A549 (cell line): ENCODE results near the gene SLC9A9.

ENCODE experiments used
- TF ChIP-seq, protein P1 (sequence below): fragments of 200-600 bp; sonication (generic); IDR thresholded peaks from 2 replicates; pipeline ENCODE4 v1.6.1; 2016; ENCODE audit warnings: antibody characterized with exemption, mild to moderate bottlenecking, moderate library complexity
- TF ChIP-seq, protein P2 (sequence below): fragments of >200 bp; sonication (Bioruptor Twin); formaldehyde crosslinking; IDR thresholded peaks from 3 replicates; pipeline ENCODE4 v1.5.1; 2016

DNA sequence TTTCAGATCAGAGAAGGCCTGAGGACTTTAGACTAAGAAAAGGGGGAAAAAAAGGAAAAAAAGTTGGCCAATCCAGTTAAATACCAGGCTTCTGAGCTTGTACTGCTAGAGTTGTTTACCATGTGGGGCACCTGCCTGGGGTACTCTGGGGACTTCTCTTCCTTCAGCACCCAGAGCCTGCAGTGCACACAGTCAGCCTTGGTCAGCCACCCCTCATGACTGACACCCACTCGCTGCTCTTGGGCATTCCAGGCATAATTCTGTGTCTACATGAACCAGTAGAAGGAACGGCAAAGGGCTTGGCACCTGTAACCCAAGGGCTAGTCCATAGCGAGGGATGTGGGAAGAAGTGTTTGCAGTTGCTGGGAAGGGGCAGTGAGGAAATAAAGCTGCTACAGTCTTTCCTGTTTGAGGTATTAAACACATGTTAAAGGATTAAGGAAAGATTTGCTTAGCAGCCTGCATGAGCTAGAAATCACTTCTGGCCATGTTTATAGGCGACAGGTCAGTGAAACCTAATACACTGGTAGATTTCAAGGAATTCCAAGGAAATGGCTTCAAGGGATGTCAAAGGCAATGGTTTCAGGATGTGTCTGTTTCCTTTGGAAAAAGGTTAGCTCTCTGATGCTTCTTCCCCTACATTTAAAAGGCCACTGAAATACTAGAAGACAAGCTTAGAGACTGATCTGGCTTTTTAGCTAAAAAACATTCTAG, 496.2 kb downstream of the SLC9A9 start:
- TF ChIP-seq, protein P1, sequence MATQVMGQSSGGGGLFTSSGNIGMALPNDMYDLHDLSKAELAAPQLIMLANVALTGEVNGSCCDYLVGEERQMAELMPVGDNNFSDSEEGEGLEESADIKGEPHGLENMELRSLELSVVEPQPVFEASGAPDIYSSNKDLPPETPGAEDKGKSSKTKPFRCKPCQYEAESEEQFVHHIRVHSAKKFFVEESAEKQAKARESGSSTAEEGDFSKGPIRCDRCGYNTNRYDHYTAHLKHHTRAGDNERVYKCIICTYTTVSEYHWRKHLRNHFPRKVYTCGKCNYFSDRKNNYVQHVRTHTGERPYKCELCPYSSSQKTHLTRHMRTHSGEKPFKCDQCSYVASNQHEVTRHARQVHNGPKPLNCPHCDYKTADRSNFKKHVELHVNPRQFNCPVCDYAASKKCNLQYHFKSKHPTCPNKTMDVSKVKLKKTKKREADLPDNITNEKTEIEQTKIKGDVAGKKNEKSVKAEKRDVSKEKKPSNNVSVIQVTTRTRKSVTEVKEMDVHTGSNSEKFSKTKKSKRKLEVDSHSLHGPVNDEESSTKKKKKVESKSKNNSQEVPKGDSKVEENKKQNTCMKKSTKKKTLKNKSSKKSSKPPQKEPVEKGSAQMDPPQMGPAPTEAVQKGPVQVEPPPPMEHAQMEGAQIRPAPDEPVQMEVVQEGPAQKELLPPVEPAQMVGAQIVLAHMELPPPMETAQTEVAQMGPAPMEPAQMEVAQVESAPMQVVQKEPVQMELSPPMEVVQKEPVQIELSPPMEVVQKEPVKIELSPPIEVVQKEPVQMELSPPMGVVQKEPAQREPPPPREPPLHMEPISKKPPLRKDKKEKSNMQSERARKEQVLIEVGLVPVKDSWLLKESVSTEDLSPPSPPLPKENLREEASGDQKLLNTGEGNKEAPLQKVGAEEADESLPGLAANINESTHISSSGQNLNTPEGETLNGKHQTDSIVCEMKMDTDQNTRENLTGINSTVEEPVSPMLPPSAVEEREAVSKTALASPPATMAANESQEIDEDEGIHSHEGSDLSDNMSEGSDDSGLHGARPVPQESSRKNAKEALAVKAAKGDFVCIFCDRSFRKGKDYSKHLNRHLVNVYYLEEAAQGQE: no peak
- TF ChIP-seq, protein P2, sequence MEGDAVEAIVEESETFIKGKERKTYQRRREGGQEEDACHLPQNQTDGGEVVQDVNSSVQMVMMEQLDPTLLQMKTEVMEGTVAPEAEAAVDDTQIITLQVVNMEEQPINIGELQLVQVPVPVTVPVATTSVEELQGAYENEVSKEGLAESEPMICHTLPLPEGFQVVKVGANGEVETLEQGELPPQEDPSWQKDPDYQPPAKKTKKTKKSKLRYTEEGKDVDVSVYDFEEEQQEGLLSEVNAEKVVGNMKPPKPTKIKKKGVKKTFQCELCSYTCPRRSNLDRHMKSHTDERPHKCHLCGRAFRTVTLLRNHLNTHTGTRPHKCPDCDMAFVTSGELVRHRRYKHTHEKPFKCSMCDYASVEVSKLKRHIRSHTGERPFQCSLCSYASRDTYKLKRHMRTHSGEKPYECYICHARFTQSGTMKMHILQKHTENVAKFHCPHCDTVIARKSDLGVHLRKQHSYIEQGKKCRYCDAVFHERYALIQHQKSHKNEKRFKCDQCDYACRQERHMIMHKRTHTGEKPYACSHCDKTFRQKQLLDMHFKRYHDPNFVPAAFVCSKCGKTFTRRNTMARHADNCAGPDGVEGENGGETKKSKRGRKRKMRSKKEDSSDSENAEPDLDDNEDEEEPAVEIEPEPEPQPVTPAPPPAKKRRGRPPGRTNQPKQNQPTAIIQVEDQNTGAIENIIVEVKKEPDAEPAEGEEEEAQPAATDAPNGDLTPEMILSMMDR: no peak
